ENCODE results near the gene SRSF9.

- TF ChIP-seq EZH2phosphoT487 (IDR thresholded peaks at IDR 0.05; ENCODE audit: insufficient read depth, low read depth) (no peak), EZH2 (IDR thresholded peaks at IDR 0.05; ENCODE audit: insufficient read depth, poor library complexity, severe bottlenecking) (no peak)
These were observed 52.9 kb downstream of the SRSF9 start for GRCh38 chr12:120416490-120417216.

Data from GM23248 (cell line).